Sigmoid colon (tissue), 7 donors: ENCODE data around the gene USP31. TPM values are rescaled to one million over a fixed set of nuclear protein-coding genes. Genes with fewer than 3 reads are reported as not detected.

Experiments
- DNase-seq: peaks from one replicate; pipeline ENCODE4 v3.0.0-alpha.2; 2019
- H3K27ac ChIP-seq, 4 donors: fragments of 200-600 bp; sonication (generic); one replicate each; pipeline ENCODE4 v1.5.1; 2016 to 2019; ENCODE audit warnings: mild to moderate bottlenecking in 1 of 4
- H3K27me3 ChIP-seq, 3 donors: fragments of 200-600 bp; sonication (generic); one replicate each; pipeline ENCODE4 v1.5.1; 2019; ENCODE audit warnings: mild to moderate bottlenecking in 1 of 3
- H3K36me3 ChIP-seq, 4 donors: fragments of 200-600 bp; sonication (generic); one replicate each; pipeline ENCODE4 v1.5.1; 2016 to 2019
- H3K4me1 ChIP-seq, 4 donors: fragments of 200-600 bp; sonication (generic); one replicate each; pipeline ENCODE4 v1.5.1; 2017 to 2019
- H3K4me3 ChIP-seq, 4 donors: fragments of 200-600 bp; sonication (generic); one replicate each; pipeline ENCODE4 v1.5.1; 2017 to 2019; ENCODE audit warnings: mild to moderate bottlenecking in 2 of 4, moderate library complexity in 1 of 4
- H3K9me3 ChIP-seq, 4 donors: fragments of 200-600 bp in 3 of 4; sonication (generic) in 3 of 4; one replicate each; pipeline versions ENCODE4 v1.5.1 to v1.6.1; 2013 to 2019
- CTCF ChIP-seq, 4 experiments: fragments of 450-650 bp in 3 of 4; fragments of 200-600 bp in 1 of 4; IDR thresholded peaks; one replicate each; pipeline ENCODE4 v1.5.1; 2016 to 2019; ENCODE audit warnings: antibody characterized with exemption in 4 of 4, mild to moderate bottlenecking in 3 of 4, moderate library complexity in 2 of 4
- EP300 ChIP-seq, 4 donors: sonication (generic); formaldehyde crosslinking; IDR thresholded peaks; one replicate each; pipeline ENCODE4 v1.6.1; 2017; ENCODE audit warnings: antibody characterized with exemption in 4 of 4
- POLR2A ChIP-seq, 2 donors: fragments of 450-650 bp; IDR thresholded peaks; one replicate each; pipeline ENCODE4 v1.6.1; 2016; ENCODE audit warnings: antibody characterized with exemption in 2 of 2, mild to moderate bottlenecking in 2 of 2, moderate library complexity in 2 of 2
- POLR2AphosphoS5 ChIP-seq, 4 donors: sonication (generic); formaldehyde crosslinking; IDR thresholded peaks; one replicate each; pipeline ENCODE4 v1.6.1; 2017; ENCODE audit warnings: antibody characterized with exemption in 4 of 4
- WGBS, 2 donors: extraction: QIAGEN DNeasy Blood & Tissue Kit; methylation state at CpG; one replicate each; pipeline ENCODE4 v1.1.7; 2013; 5-methylcytosine and 5-hydroxymethylcytosine counted together
- intact Hi-C: fragments of 100-400 bp; cut with DNase I; formaldehyde crosslinking; loops from one replicate; pipeline ENCODE4 v1.15.1; 2023
- polyA plus RNA-seq, 3 donors: library from polyadenylated mRNA; stranded (reverse); fragments of 200-250 nt; gene quantifications; one replicate each; pipeline ENCODE4 v1.2.3, GENCODE V29; 2013
- total RNA-seq, 4 donors: library from RNA; depleted of rRNA; stranded (reverse); fragments of >200 nt; gene quantifications; one replicate each; pipeline ENCODE4 v1.1.0, GENCODE V29; 2016
- donor health status: healthy with polysubstance abuse.
- donor health status: Bipolar disorder and iron deficiency.
- donor health status: healthy.

USP31 gene
- total and polyA plus RNA-seq, 7 donors, result 0.60 to 21.0 (median 12.7) TPM

GRCh38 chr16:23141033-23141432 is 8.2 kb downstream of the USP31 start:
- no peak for DNase-seq
- intact Hi-C loops, result no loop called here
- peaks cover 0 to 62% (median 52%) of the 10 kb centered on the region in 4 donors for H3K4me1 ChIP-seq
- TF ChIP-seq POLR2AphosphoS5 (IDR thresholded peaks at IDR 0.05), result no peak
- TF ChIP-seq POLR2A (IDR thresholded peaks at IDR 0.05), result no peak
- TF ChIP-seq EP300 (IDR thresholded peaks at IDR 0.05), result no peak
- no peaks in the 10 kb centered on the region for H3K27me3 ChIP-seq
- WGBS, 2 donors, result 92 to 93% methylated on average over 3 of the region's 3 CpGs
- H3K4me3 ChIP-seq, result no peak overlapping the region
- H3K27ac ChIP-seq, result peak overlapping the region in 3 of 4 donors; percentile 60 to 71 (median 69)
- peaks cover 0 to 4% (median 2%) of the 10 kb centered on the region in 4 donors for H3K9me3 ChIP-seq
- no peaks in the 10 kb centered on the region for H3K36me3 ChIP-seq

DNA sequence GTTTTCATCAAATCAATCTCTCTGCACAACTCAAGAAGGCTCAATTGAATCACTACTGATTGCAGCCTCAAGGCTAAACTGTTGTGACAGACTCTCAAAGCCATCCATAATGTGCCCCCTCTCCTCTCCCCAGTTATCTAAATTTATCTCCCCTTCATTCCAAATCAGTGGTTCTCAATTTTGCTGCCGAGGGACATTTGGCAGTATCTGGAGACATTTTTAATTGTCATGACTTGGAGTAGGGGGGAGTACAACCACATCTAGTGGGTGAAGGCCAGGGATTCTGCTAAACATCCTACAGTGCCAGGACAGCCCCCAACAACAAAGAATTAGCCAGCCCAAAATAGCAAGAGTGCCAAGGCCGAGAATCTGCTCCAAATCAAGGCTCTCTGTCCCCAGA is 9.1 kb downstream of the USP31 start:
- intact Hi-C loops, result no loop called here
- Histone ChIP-seq H3K9me3 (peaks cover 0 to 4% (median 2%) of the 10 kb centered on the region in 4 donors), H3K36me3 (no peaks in the 10 kb centered on the region), H3K27ac (peak overlapping the region in 3 of 4 donors; percentile 60 to 71 (median 69)), H3K4me3 (no peak overlapping the region), H3K27me3 (no peaks in the 10 kb centered on the region), H3K4me1 (peaks cover 0 to 53% (median 43%) of the 10 kb centered on the region in 4 donors)
- TF ChIP-seq POLR2A (IDR thresholded peaks at IDR 0.05) (no peak), CTCF (IDR thresholded peaks at IDR 0.05) (no peak), POLR2AphosphoS5 (IDR thresholded peaks at IDR 0.05) (no peak)
- no peak for DNase-seq
- WGBS, 2 donors, result 88 to 92% methylated on average over 2 of the region's 2 CpGs

DNA sequence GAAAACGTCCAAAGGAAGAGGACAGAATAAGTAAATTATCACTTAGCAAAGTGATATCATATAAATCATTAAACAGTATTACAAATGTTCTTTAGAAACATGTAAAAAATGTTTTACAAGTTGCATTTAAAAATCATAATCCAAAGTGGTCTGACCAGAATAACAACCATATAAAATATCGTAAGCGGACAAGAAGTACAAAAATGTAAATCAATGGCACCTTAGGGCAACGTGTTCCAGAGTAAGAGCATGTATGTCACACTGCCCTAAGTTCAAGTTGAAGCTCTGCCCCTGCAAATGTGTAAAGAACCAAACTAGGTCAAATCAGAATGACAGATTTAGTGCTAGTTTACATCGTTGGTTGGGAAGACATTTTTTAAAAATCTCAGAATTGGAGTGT is 11.4 kb downstream of the USP31 start:
- Histone ChIP-seq H3K36me3 (no peaks in the 10 kb centered on the region), H3K27ac (peak overlapping the region in 1 of 4 donors; percentile 22), H3K27me3 (no peaks in the 10 kb centered on the region), H3K4me1 (peaks cover 0 to 48% (median 41%) of the 10 kb centered on the region in 4 donors), H3K4me3 (no peak overlapping the region), H3K9me3 (peaks cover 0 to 4% (median 2%) of the 10 kb centered on the region in 4 donors)
- no peak for TF ChIP-seq POLR2A (IDR thresholded peaks at IDR 0.05)
- TF ChIP-seq CTCF (IDR thresholded peaks at IDR 0.05), result no peak
- no peak for TF ChIP-seq POLR2AphosphoS5 (IDR thresholded peaks at IDR 0.05)
- TF ChIP-seq EP300 (IDR thresholded peaks at IDR 0.05), result no peak
- intact Hi-C loops, result no loop called here
- DNase-seq, result no peak
- WGBS, 2 donors, result 25 to 62% methylated on average over 5 of the region's 5 CpGs

- Histone ChIP-seq H3K9me3 (peaks cover 0 to 4% (median 2%) of the 10 kb centered on the region in 4 donors), H3K4me1 (peaks cover 0 to 48% (median 37%) of the 10 kb centered on the region in 4 donors), H3K27me3 (no peaks in the 10 kb centered on the region), H3K36me3 (no peaks in the 10 kb centered on the region), H3K27ac (no peak overlapping the region), H3K4me3 (no peak overlapping the region)
- no peak for DNase-seq
- TF ChIP-seq POLR2AphosphoS5 (IDR thresholded peaks at IDR 0.05) (no peak), EP300 (IDR thresholded peaks at IDR 0.05) (no peak), POLR2A (IDR thresholded peaks at IDR 0.05) (no peak), CTCF (IDR thresholded peaks at IDR 0.05) (no peak)
- intact Hi-C loops, result no loop called here
- WGBS, 2 donors, result 67 to 84% methylated on average over 2 of the region's 2 CpGs
Measured at GRCh38 chr16:23137256-23137655, 12.0 kb downstream of the USP31 start.

DNA sequence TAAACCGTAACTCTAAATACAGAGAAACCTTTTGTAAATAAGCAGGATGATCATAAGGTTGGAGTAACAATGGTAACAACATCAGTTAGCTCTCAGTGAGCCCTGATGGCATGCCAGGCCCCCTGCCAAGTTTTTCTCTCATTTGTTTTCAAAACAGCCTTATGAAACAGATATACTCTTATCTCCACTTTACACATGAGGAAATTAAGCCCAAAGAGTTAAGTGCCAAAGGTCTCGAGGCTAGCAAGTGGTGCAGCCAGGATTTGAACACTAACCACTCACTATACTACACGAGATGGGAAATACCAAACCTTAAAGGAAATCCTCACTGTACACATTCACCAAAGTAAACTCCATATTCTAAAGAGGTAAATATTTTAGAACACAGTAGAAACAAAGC is 15.0 kb downstream of the USP31 start:
- Histone ChIP-seq H3K36me3 (no peaks in the 10 kb centered on the region), H3K27ac (peak overlapping the region in 3 of 4 donors; percentile 81 to 89 (median 86)), H3K4me1 (peaks cover 0 to 43% (median 36%) of the 10 kb centered on the region in 4 donors), H3K4me3 (no peak overlapping the region), H3K27me3 (no peaks in the 10 kb centered on the region), H3K9me3 (peaks cover 0 to 4% (median 2%) of the 10 kb centered on the region in 4 donors)
- TF ChIP-seq POLR2AphosphoS5 (IDR thresholded peaks at IDR 0.05) (no peak), CTCF (IDR thresholded peaks at IDR 0.05) (no peak), POLR2A (IDR thresholded peaks at IDR 0.05) (no peak), EP300 (IDR thresholded peaks at IDR 0.05) (no peak)
- no peak for DNase-seq
- intact Hi-C loops, result loop anchor here (5.0 kb wide), 1 partner anchor 288 kb away; no protein-coding TSS in a partner anchor
- 20 to 49% methylated on average over 3 of the region's 3 CpGs for WGBS, 2 donors
